Fibroblast of villous mesenchyme (primary cell): ENCODE results near the gene RAB15. TPM values are rescaled to one million over a fixed set of nuclear protein-coding genes. Genes with fewer than 3 reads are reported as not detected.
A peak's percentile ranks its signal among the peaks of the same experiment; 100 is the strongest.

Source experiments
- DNase-seq: peaks from one replicate; pipeline ENCODE4 v3.0.0-alpha.2; 2010; ENCODE audit warnings: low read depth
- H3K4me3 ChIP-seq: 2 replicates; pipeline ENCODE4 v1.5.1; 2011; ENCODE audit warnings: low read depth, mild to moderate bottlenecking, low read length
- total RNA-seq: library from RNA; depleted of rRNA; stranded (reverse); fragments of >200 nt; gene quantifications from 2 replicates; pipeline ENCODE4 v1.2.3, GENCODE V29; 2012
- TF ChIP-seq, protein P1 (sequence below): IDR thresholded peaks from 2 replicates; pipeline ENCODE4 v1.5.1; 2012; ENCODE audit warnings: low read depth, mild to moderate bottlenecking, low read length; ENCODE audit not compliant: insufficient read depth

Gene RAB15
- total RNA-seq, 1 donor = 3.5 TPM

DNA sequence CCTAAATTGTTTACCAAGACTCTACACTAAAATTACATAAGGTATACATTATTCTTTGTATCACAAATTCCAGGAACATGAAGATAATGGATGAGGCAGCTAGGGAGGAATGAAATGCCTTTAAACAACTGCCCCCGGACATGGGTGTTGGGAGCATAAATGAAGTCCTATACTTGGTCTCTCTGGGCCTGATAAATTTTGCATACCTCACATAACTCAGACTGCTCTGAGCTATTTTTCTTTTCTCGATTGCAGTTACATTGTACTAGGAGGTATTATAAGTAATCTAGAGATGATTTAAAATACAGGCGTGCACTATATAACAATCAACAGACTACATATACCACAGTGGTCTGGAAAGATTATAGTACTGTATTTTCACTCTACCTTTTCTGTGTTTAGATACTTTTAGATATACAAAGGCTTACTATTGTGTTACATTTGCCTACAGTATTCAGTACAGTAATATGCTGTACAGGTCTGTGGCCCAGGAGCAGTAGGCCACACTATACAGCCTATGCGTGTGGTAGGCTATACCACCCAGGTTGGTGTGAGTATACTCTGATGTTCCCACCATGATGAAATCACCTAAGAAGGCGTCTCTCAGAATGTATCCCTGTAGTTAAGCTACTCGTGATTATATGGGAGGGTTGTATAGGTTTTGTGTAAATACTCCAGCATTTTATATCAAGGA, 28.9 kb upstream of the RAB15 start:
- TF ChIP-seq, protein P1, sequence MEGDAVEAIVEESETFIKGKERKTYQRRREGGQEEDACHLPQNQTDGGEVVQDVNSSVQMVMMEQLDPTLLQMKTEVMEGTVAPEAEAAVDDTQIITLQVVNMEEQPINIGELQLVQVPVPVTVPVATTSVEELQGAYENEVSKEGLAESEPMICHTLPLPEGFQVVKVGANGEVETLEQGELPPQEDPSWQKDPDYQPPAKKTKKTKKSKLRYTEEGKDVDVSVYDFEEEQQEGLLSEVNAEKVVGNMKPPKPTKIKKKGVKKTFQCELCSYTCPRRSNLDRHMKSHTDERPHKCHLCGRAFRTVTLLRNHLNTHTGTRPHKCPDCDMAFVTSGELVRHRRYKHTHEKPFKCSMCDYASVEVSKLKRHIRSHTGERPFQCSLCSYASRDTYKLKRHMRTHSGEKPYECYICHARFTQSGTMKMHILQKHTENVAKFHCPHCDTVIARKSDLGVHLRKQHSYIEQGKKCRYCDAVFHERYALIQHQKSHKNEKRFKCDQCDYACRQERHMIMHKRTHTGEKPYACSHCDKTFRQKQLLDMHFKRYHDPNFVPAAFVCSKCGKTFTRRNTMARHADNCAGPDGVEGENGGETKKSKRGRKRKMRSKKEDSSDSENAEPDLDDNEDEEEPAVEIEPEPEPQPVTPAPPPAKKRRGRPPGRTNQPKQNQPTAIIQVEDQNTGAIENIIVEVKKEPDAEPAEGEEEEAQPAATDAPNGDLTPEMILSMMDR = no peak
- H3K4me3 ChIP-seq = no peak overlapping the region
- DNase-seq = no peak

DNA sequence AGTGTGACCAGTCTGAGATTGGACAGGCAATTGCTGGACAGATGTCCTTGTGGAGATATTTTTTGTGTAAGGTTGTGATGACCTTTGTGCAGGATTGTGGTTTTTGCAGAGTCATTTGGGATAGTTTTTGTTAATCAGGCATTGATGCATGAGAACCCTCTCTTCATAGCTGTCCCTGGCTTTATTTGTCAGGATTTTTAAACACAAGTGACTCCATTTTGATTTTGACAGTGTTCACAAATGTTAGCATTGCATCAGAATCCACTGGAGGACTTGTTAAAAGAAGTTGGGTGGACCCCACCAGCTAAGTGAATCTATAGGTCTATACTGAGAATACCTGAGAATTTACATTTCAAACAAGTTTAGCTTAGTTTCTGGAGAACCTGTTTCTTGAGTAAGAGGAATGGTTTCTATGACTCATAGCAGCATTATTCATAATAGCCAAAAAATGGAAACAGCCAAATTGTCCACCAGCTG, 26.4 kb upstream of the RAB15 start:
- H3K4me3 ChIP-seq = no peak overlapping the region
- no peak for DNase-seq
- TF ChIP-seq, protein P1 = no peak

DNA sequence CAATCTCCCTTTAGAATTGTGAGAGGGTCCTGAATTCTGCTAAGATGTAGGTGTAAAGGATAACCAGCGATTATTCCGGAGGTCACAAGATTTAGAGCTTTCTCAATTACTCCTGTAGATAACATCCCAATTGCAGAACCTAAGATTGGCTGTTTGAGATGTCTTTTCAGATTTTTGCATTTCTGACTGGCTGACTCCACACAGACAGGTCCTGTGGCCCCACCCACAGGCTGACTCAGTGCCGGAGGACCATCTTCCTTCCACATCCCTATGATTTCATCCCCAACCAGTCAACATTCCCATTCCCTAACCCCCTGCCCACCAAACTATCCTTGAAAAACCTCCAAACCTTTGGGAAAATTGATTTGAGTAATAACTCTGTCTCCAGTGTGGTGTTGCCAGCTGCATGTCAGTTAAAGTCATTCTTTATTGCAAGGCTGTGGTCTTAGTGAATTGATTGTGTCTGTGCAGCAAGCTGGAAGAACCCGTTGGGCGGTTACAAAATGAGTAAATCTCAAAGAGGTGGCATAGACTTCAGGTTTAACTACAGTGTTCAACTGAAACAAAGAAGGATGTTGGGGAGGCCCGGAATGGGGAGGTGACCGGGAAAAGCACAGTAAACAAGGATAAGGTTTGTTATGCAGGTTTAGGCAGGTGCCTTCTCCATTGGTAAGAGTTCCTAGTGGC, 25.1 kb upstream of the RAB15 start:
- no peak overlapping the region for H3K4me3 ChIP-seq
- no peak for DNase-seq
- TF ChIP-seq, protein P1 = no peak

DNA sequence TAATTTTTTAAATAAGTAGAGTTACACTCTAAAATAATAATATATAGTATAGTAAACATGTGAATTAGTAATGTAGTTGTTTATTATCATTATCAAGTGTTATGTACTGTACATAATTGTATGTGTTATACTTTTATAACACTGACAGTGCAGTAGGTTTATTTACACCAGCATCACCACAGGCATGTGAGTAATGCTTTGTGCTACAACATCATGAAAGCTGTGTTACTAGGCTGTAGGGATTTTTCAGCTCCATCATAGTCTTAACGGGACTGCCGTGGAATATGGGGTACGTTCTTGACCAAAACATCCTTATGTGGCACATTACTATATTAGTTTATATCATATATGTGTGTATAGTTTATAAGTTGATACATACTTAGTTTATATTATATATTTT, 23.2 kb upstream of the RAB15 start:
- TF ChIP-seq, protein P1 = no peak
- H3K4me3 ChIP-seq = no peak overlapping the region
- DNase-seq = no peak

DNA sequence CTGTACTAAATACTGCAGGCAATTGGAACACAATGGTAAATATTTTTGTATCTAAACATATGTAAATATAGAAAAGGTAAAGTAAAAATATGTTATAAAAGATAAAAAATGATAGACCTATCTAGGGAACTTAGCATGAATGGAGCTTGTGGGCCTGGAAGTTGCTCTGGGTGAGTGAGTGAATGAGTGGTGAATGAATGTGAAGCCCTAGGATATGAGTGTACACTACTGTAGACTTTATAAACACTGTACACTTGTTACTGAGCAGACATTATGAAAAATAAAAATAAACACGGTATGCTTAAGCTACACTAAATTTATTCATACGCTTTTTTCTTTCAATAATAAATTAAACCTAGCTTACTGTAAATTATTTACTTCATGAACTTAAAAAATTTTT, 22.4 kb upstream of the RAB15 start:
- DNase-seq = no peak
- no peak overlapping the region for H3K4me3 ChIP-seq
- TF ChIP-seq, protein P1 = no peak

DNA sequence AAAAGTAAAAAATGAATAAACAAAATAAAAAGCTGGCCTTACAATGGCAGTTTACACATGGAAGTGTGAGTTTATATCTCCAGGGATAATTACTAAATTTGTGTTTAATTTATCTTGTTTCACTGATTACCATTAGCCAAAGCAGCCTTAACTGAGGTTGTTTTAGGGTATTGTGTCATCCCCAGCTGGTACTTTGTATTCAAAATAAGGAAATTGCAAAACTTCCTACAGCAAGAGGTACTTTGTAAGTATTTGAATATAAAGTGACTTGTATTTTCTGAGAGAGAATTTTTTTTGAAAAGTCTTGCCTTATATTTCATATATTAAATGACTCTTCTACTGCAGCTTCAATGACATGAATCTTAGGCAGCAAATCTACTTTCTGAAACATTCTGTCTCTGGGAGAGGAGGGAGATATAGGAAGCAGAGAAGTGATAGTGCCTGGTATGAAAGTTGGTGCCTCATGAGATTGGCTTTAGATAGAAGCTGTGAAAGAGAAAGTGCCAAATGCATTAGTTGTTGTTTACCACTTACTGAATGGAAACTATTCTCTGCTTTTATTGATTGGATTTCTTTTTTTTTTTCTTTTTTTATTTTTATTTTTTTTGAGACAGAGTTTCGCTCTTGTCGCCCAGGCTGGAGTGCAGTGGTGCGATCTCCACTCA, 21.3 kb upstream of the RAB15 start:
- DNase-seq = peak; percentile 33
- no peak overlapping the region for H3K4me3 ChIP-seq
- TF ChIP-seq, protein P1 = no peak
